ENCODE measurements around the gene FBN1.

- no peak for TF ChIP-seq CTCF (conservative IDR thresholded peaks at IDR 0.05; ENCODE audit: low read depth in 2 of 2)
- TF ChIP-seq EZH2phosphoT487 (IDR thresholded peaks at IDR 0.05; ENCODE audit: unreplicated experiment) = no peak
- TF ChIP-seq POLR2AphosphoS5 (IDR thresholded peaks at IDR 0.05; ENCODE audit: low read depth) = no peak
- no peak for TF ChIP-seq NANOG (IDR thresholded peaks at IDR 0.05; ENCODE audit: borderline replicate concordance)
- TF ChIP-seq EZH2 (IDR thresholded peaks at IDR 0.05; ENCODE audit: low read depth, unreplicated experiment) = no peak
- TF ChIP-seq CREB1 (CRISPR knock-in tag; IDR thresholded peaks at IDR 0.05; ENCODE audit: low read depth) = no peak
- no peak for TF ChIP-seq REST (IDR thresholded peaks at IDR 0.05; ENCODE audit: unreplicated experiment)
Observed at GRCh38 chr15:48414015-48414414, 231.5 kb downstream of the FBN1 start.
